ENCODE measurements around the gene ADAMTSL1.

GRCh38 chr9:18718932-18719331, 245.0 kb downstream of the ADAMTSL1 start:
- TF ChIP-seq CTCF (IDR thresholded peaks at IDR 0.05 in 2 of 3, conservative IDR thresholded peaks at IDR 0.05 in 1 of 3; ENCODE audit: borderline replicate concordance in 1 of 3, insufficient read depth in 1 of 3, low read depth in 2 of 3, low read length in 2 of 3) (no peak), POLR2A (IDR thresholded peaks at IDR 0.05; ENCODE audit: borderline replicate concordance, extremely low read depth, insufficient read depth, insufficient read length) (no peak), YY1 (IDR thresholded peaks at IDR 0.05; ENCODE audit: extremely low read depth, insufficient replicate concordance, low read depth, low read length) (no peak), EZH2 (IDR thresholded peaks at IDR 0.05) (no peak), REST (IDR thresholded peaks at IDR 0.05; ENCODE audit: low read depth) (no peak), JUND (IDR thresholded peaks at IDR 0.05) (no peak)
